Panc1 (cell line): ENCODE results near the gene NECTIN1.

Experiments
- POLR2AphosphoS5 ChIP-seq: IDR thresholded peaks from 2 replicates; pipeline ENCODE4 v1.6.1; 2012; ENCODE audit warnings: mild to moderate bottlenecking, low read depth, low read length, moderate library complexity
- TF ChIP-seq, protein P1 (sequence below): fragments of 450-650 bp; IDR thresholded peaks from 2 replicates; pipeline ENCODE4 v1.5.1; 2017; ENCODE audit warnings: mild to moderate bottlenecking
- TF ChIP-seq, protein P2 (sequence below), 2 experiments: IDR thresholded peaks; 2 replicates each; pipeline ENCODE4 v1.6.1; 2011 to 2012; ENCODE audit warnings: low read depth in 2 of 2, control low read depth in 1 of 2, low read length in 1 of 2, mild to moderate bottlenecking in 1 of 2, moderate library complexity in 1 of 2; ENCODE audit not compliant: insufficient read depth in 1 of 2

DNA sequence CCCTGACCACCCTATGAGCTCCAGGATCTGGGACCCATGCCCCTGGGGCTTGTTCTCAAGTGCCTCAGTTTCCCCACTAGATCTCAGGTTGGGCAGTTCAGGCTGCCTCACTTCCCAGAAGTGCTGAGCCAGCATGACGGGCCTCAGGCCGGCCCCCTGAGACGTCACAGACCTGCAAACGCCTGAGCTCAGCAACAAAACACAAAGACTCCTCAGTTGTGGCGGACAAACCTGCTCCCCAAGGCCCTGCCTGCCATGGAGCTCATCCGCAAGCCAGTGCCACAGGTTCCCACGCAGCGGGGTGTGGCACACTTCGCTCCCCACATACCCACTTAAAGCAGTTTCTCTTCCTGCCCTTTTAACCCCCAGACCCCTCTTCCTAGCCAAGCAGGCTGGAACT, 45.2 kb downstream of the NECTIN1 start:
- TF ChIP-seq, protein P1, sequence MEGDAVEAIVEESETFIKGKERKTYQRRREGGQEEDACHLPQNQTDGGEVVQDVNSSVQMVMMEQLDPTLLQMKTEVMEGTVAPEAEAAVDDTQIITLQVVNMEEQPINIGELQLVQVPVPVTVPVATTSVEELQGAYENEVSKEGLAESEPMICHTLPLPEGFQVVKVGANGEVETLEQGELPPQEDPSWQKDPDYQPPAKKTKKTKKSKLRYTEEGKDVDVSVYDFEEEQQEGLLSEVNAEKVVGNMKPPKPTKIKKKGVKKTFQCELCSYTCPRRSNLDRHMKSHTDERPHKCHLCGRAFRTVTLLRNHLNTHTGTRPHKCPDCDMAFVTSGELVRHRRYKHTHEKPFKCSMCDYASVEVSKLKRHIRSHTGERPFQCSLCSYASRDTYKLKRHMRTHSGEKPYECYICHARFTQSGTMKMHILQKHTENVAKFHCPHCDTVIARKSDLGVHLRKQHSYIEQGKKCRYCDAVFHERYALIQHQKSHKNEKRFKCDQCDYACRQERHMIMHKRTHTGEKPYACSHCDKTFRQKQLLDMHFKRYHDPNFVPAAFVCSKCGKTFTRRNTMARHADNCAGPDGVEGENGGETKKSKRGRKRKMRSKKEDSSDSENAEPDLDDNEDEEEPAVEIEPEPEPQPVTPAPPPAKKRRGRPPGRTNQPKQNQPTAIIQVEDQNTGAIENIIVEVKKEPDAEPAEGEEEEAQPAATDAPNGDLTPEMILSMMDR = no peak
- TF ChIP-seq, protein P2, sequence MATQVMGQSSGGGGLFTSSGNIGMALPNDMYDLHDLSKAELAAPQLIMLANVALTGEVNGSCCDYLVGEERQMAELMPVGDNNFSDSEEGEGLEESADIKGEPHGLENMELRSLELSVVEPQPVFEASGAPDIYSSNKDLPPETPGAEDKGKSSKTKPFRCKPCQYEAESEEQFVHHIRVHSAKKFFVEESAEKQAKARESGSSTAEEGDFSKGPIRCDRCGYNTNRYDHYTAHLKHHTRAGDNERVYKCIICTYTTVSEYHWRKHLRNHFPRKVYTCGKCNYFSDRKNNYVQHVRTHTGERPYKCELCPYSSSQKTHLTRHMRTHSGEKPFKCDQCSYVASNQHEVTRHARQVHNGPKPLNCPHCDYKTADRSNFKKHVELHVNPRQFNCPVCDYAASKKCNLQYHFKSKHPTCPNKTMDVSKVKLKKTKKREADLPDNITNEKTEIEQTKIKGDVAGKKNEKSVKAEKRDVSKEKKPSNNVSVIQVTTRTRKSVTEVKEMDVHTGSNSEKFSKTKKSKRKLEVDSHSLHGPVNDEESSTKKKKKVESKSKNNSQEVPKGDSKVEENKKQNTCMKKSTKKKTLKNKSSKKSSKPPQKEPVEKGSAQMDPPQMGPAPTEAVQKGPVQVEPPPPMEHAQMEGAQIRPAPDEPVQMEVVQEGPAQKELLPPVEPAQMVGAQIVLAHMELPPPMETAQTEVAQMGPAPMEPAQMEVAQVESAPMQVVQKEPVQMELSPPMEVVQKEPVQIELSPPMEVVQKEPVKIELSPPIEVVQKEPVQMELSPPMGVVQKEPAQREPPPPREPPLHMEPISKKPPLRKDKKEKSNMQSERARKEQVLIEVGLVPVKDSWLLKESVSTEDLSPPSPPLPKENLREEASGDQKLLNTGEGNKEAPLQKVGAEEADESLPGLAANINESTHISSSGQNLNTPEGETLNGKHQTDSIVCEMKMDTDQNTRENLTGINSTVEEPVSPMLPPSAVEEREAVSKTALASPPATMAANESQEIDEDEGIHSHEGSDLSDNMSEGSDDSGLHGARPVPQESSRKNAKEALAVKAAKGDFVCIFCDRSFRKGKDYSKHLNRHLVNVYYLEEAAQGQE (IDR thresholded peaks at IDR 0.05; ENCODE audit: insufficient read depth in 1 of 2, low read depth in 2 of 2, low read length in 1 of 2) = no peak
- no peak for TF ChIP-seq POLR2AphosphoS5
